HFF-Myc (cell line): ENCODE measurements around the gene SOX4.

Experiments used
- DNase-seq: peaks from one replicate; pipeline ENCODE4 v3.0.0-alpha.2; 2011; ENCODE audit warnings: low read depth; ENCODE audit errors: extremely low read depth
- H3K4me3 ChIP-seq: replicated peaks from 2 replicates; pipeline ENCODE4 v1.5.1; 2011; ENCODE audit warnings: low read depth, mild to moderate bottlenecking, control low read depth, low read length
- CTCF ChIP-seq: IDR thresholded peaks from 2 replicates; pipeline ENCODE4 v1.5.1; 2012; ENCODE audit warnings: mild to moderate bottlenecking, low read depth, low read length, control low read depth; ENCODE audit errors: missing control alignments

The SOX4 gene

GRCh38 chr6:21596949-21597682 is 3.6 kb downstream of the SOX4 start:
- peak overlapping the region; percentile 91 for H3K4me3 ChIP-seq
- DNase-seq: no peak
- TF ChIP-seq CTCF: peak; percentile 2

- H3K4me3 ChIP-seq: peak overlapping the region; percentile 91
- no peak for TF ChIP-seq CTCF
- DNase-seq: no peak
Observed at GRCh38 chr6:21597801-21598673, 4.5 kb downstream of the SOX4 start.

GRCh38 chr6:21598674-21599023 is 5.1 kb downstream of the SOX4 start:
- DNase-seq: no peak
- peak overlapping the region; percentile 91 for H3K4me3 ChIP-seq
- no peak for TF ChIP-seq CTCF

- no peak for DNase-seq
- H3K4me3 ChIP-seq: peak overlapping the region; percentile 91; the same call in 1 of the 2 replicates
- no peak for TF ChIP-seq CTCF
Observed at GRCh38 chr6:21599051-21599696, 5.6 kb downstream of the SOX4 start.

- no peak for TF ChIP-seq CTCF
- no peak for DNase-seq
- H3K4me3 ChIP-seq: no peak overlapping the region
Observed at GRCh38 chr6:21601339-21601923, 7.9 kb downstream of the SOX4 start.

GRCh38 chr6:21601932-21602390 is 8.4 kb downstream of the SOX4 start:
- no peak for TF ChIP-seq CTCF
- no peak overlapping the region for H3K4me3 ChIP-seq
- no peak for DNase-seq
